PFSK-1 (cell line): Measurements from ENCODE around the gene AP1G2.

Experiments
- POLR2AphosphoS5 ChIP-seq: IDR thresholded peaks from 2 replicates; pipeline ENCODE4 v1.6.1; 2012; ENCODE audit warnings: low read depth, mild to moderate bottlenecking, control low read depth, low read length, moderate library complexity
- SIN3A ChIP-seq: IDR thresholded peaks from 2 replicates; pipeline ENCODE4 v1.6.1; 2012; ENCODE audit warnings: mild to moderate bottlenecking, low read length, moderate library complexity, borderline replicate concordance; ENCODE audit not compliant: insufficient read depth
- TAF1 ChIP-seq: IDR thresholded peaks from 2 replicates; pipeline ENCODE4 v1.6.1; 2012; ENCODE audit warnings: low read length, control low read depth, borderline replicate concordance; ENCODE audit not compliant: insufficient read depth
- TF ChIP-seq, protein P1 (sequence below), 2 experiments: IDR thresholded peaks; 2 replicates each; pipeline versions ENCODE4 v1.6.1 to v1.8.0; 2011 to 2012; ENCODE audit warnings: low read depth in 2 of 2, low read length in 2 of 2, control low read depth in 1 of 2, inconsistent platforms in 1 of 2, mild to moderate bottlenecking in 1 of 2, moderate library complexity in 1 of 2; ENCODE audit not compliant: insufficient read depth in 1 of 2

- TF ChIP-seq, protein P1, sequence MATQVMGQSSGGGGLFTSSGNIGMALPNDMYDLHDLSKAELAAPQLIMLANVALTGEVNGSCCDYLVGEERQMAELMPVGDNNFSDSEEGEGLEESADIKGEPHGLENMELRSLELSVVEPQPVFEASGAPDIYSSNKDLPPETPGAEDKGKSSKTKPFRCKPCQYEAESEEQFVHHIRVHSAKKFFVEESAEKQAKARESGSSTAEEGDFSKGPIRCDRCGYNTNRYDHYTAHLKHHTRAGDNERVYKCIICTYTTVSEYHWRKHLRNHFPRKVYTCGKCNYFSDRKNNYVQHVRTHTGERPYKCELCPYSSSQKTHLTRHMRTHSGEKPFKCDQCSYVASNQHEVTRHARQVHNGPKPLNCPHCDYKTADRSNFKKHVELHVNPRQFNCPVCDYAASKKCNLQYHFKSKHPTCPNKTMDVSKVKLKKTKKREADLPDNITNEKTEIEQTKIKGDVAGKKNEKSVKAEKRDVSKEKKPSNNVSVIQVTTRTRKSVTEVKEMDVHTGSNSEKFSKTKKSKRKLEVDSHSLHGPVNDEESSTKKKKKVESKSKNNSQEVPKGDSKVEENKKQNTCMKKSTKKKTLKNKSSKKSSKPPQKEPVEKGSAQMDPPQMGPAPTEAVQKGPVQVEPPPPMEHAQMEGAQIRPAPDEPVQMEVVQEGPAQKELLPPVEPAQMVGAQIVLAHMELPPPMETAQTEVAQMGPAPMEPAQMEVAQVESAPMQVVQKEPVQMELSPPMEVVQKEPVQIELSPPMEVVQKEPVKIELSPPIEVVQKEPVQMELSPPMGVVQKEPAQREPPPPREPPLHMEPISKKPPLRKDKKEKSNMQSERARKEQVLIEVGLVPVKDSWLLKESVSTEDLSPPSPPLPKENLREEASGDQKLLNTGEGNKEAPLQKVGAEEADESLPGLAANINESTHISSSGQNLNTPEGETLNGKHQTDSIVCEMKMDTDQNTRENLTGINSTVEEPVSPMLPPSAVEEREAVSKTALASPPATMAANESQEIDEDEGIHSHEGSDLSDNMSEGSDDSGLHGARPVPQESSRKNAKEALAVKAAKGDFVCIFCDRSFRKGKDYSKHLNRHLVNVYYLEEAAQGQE (IDR thresholded peaks at IDR 0.05; ENCODE audit: insufficient read depth in 1 of 2, low read depth in 2 of 2, low read length in 2 of 2) = no peak
- no peak for TF ChIP-seq POLR2AphosphoS5
- no peak for TF ChIP-seq TAF1
- TF ChIP-seq SIN3A = no peak
Measured at GRCh38 chr14:23605931-23606585, 38.5 kb upstream of the AP1G2 start.
